Activated CD4-positive, alpha-beta memory T cell treated with anti-CD3 and anti-CD28 coated beads, Interleukin-2, amount 10 ng/mL, durations not matched to agents 7 days and 5 days (primary cell): ENCODE results near the gene INTS1. TPM values are rescaled to one million over a fixed set of nuclear protein-coding genes. Genes with fewer than 3 reads are reported as not detected.

ENCODE experiments used
- CTCF ChIA-PET: fragments of 350-600 bp; sonication (Branson Sonifier 250); formaldehyde crosslinking; loops from one replicate; lab custom pipeline; 2021; ENCODE audit warnings: antibody characterized with exemption, inconsistent platforms; lab: Charles Lee
- POLR2A ChIA-PET: fragments of 350-600 bp; sonication (Branson Sonifier 250); formaldehyde crosslinking; loops from one replicate; lab custom pipeline; 2021; ENCODE audit warnings: antibody characterized with exemption; lab: Charles Lee
- DNase-seq: peaks from one replicate; pipeline ENCODE4 v3.0.0-alpha.2; 2020
- H3K27ac Mint-ChIP-seq: one replicate; pipeline ENCODE4 v1.8.0; 2021; ENCODE audit warnings: mild to moderate bottlenecking, mixed read lengths
- H3K27me3 Mint-ChIP-seq: one replicate; pipeline ENCODE4 v1.8.0; 2021; ENCODE audit warnings: mixed read lengths
- H3K36me3 Mint-ChIP-seq: one replicate; pipeline ENCODE4 v1.8.0; 2021; ENCODE audit warnings: low read depth, mixed read lengths
- H3K4me1 Mint-ChIP-seq: one replicate; pipeline ENCODE4 v1.8.0; 2021; ENCODE audit warnings: mixed read lengths
- H3K4me3 Mint-ChIP-seq: one replicate; pipeline ENCODE4 v1.8.0; 2021; ENCODE audit warnings: mild to moderate bottlenecking, mixed read lengths
- H3K9me3 Mint-ChIP-seq: one replicate; pipeline ENCODE4 v1.8.0; 2021; ENCODE audit warnings: mixed read lengths
- total RNA-seq, 2 experiments: library from RNA; stranded (reverse); gene quantifications; one replicate each; pipeline ENCODE4 v1.2.3, GENCODE V29; 2021

INTS1 gene
- total RNA-seq, 2 experiments from 2014 or later = 79.2 to 87.5 TPM

DNA sequence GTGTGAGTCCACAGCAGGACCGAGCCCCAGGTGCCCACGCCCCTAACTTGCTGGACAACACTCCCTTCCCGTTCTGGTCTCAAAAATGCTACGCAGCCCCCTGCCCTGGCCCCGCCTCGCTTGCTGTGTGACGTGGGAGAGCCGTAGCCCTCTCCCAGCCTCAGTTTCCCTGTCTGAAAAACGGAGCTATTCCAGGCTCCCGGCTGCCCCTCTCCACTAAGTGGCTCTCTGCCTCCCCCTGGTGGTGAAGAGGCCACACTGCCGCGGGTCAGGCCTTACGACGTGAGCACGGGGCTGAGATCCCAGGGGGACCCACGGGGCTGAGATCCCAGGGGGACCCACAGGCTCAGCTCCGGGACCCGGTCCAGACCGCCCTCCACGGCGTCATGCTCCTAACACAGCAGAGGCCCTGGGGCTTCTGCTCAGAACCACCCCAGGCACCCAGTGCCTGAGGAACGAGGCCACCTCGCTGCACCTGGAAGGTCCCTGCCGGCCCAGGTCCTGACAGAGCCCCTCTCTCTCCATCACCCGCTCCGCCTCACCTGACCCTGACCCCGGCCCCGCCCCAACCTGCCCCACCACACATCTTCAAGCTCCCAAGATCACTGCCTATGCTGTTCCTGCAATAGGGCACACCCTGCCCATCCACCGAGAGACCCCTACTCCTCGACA lies 71.6 kb downstream of the INTS1 start:
- Mint-ChIP-seq H3K9me3 (no peaks in the 10 kb centered on the region), H3K4me3 (no peak overlapping the region), H3K27ac (no peak overlapping the region), H3K4me1 (peaks cover 3% of the 10 kb centered on the region), H3K36me3 (no peaks in the 10 kb centered on the region), H3K27me3 (peaks cover 2% of the 10 kb centered on the region)
- ChIA-PET CTCF (interaction anchor here (0.7 to 2.6 kb wide), 11 partner anchors 10 to 249 kb away, joined by 3 to 14 read pairs (median 4); no protein-coding TSS in a partner anchor), POLR2A (interaction anchor here (1.4 kb wide), 1 partner anchor 15 kb away, joined by 3 read pairs; no protein-coding TSS in a partner anchor)
- DNase-seq = peak; percentile 80

DNA sequence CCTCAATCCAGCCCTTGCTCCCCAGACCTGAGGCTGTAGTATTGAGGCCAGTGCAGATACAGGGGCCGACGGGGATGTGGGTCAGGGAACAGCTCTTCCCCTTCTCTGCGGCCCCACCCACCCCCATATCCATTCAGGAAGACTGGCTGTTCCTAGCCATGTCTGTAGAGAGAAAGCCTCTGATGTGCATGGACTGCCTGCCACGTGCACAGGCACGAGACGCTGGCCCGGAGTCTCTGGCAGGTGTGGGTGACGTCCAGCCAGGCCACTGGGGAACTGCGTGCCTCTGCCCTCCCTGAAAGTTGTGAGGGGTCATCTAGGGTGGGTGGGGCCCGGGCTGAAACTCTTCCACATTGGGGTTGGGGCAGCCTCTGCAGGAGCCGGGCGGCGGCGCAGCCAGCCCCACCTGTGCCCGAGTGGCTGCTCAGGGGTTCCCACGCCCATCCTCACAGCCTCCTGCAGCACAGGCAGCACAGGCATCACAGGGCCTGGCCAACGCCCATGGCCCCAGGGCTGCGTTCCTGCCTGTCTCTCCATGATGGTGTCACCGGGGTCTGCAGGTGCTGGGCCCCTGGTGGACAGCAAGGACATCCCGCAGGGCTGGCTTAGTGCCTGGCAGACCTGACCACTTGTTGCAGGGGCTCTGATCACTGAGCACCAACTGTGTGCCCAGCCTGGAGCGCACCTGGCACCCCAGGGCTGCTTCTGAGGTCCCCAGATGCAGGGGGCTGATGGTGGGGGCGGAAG lies 72.4 kb downstream of the INTS1 start:
- no peak overlapping the region for H3K27ac Mint-ChIP-seq
- ChIA-PET CTCF (interaction anchor here (0.7 to 2.6 kb wide), 11 partner anchors 9 to 240 kb away, joined by 3 to 14 read pairs (median 5); no protein-coding TSS in a partner anchor), POLR2A (interaction anchor here (1.4 kb wide), 1 partner anchor 14 kb away, joined by 3 read pairs; no protein-coding TSS in a partner anchor)
- DNase-seq = no peak
- no peaks in the 10 kb centered on the region for H3K36me3 Mint-ChIP-seq
- H3K9me3 Mint-ChIP-seq = no peaks in the 10 kb centered on the region
- H3K4me1 Mint-ChIP-seq = peaks cover 3% of the 10 kb centered on the region
- H3K4me3 Mint-ChIP-seq = no peak overlapping the region
- H3K27me3 Mint-ChIP-seq = peaks cover 2% of the 10 kb centered on the region

DNA sequence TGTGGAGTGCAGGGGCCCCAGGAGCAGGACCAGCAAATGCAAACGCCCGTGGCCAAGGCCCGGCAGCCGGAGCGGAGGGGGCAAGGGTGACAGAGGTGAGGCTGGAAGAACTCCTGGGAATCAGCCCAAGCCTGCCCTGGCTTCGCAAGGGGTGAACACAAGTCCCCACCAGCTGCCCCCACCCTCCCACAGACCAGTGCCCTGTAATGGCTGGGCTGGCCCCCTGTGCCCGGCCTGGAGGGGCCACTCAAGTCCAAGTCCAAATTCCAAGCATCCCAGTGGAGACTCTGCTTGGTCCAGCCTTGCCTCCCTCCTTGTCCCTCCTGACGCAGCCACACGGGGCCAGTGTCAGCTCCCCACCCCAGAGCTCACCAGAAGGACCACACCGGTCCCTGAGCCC lies 73.0 kb downstream of the INTS1 start:
- CTCF ChIA-PET = interaction anchor here (1.4 kb wide), 1 partner anchor 239 kb away, joined by 5 read pairs; no protein-coding TSS in a partner anchor
- Mint-ChIP-seq H3K27ac (no peak overlapping the region), H3K27me3 (peaks cover 2% of the 10 kb centered on the region), H3K9me3 (no peaks in the 10 kb centered on the region), H3K36me3 (no peaks in the 10 kb centered on the region), H3K4me1 (peaks cover 3% of the 10 kb centered on the region), H3K4me3 (no peak overlapping the region)
- no peak for DNase-seq
- POLR2A ChIA-PET = no interaction called here

DNA sequence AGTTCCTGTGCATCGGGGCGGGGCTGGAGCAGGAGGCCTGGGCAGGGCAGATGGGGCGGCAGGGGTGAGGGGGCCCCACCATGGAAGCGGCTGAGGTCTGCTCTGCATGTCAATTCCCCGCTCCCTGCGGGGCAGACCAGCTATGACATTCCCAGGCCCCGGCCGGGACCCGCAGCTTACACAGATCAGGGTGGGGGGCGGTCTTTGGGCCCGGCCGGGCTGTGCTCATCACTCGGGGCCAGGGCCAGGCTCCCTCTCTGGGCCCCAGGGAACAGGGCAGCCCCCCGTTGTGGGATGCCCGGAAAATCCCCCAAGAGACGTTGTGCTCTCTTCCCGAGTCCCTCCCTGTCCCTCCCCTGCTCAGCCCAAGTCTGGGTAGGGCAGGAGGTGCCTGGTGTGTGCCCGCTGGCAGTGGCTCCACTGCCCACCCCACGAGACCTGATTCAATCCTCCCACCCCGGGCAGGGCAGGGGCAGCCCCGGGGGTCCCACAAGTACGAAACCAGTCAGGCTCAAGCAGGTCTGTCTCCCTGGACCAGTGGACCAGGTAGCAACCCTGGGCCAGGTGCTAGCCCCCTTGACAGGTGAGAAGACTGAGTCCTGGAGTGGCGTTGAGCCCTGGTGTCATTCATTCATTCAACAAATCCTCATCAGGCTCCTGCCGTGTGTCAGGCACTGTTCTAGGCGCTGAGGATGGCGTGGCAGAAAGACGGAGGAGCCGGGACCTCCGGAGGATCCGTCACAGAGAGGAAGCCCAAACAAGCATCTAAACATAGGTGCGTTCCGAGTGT lies 73.9 kb downstream of the INTS1 start:
- CTCF ChIA-PET = interaction anchor here (1.4 to 2.7 kb wide), 3 partner anchors 12 to 238 kb away, joined by 5 to 6 read pairs (median 6); no protein-coding TSS in a partner anchor
- no peaks in the 10 kb centered on the region for H3K36me3 Mint-ChIP-seq
- no peaks in the 10 kb centered on the region for H3K9me3 Mint-ChIP-seq
- POLR2A ChIA-PET = no interaction called here
- H3K27ac Mint-ChIP-seq = no peak overlapping the region
- no peak for DNase-seq
- H3K4me3 Mint-ChIP-seq = no peak overlapping the region
- H3K4me1 Mint-ChIP-seq = peaks cover 3% of the 10 kb centered on the region
- H3K27me3 Mint-ChIP-seq = peaks cover 2% of the 10 kb centered on the region

DNA sequence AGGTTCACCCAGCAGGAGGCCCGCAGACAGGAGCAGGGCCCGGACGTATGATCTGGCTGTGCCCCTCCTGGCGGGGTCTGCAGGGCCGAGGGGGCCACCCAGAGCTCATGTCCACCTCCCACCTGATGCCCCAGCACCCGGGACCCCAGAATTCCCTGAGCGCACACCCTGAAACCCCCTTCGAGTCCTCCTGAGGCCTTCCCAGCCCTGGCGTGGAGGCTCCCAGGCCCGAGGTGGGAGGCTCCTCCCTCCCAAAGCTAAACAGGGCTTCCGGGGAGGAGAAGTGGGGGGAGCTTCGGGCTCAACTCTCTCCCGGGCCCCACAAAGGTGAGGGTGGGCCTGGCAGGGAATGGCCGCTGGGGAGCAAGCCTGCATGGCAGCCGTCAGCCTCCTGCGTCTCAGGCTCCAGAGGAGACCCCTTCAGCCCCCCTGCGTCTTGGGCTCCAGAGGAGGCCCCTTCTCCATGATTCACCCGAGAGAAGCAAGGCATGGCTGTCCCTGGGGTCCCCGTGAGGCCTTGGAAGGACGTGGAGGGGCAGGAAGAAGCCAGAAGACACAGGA lies 75.2 kb downstream of the INTS1 start:
- DNase-seq = no peak
- no peaks in the 10 kb centered on the region for H3K9me3 Mint-ChIP-seq
- ChIA-PET POLR2A (no interaction called here), CTCF (interaction anchor here (1.7 to 2.7 kb wide), 2 partner anchors 11 to 236 kb away, joined by 6 read pairs; no protein-coding TSS in a partner anchor)
- no peak overlapping the region for H3K27ac Mint-ChIP-seq
- H3K4me1 Mint-ChIP-seq = peaks cover 3% of the 10 kb centered on the region
- H3K4me3 Mint-ChIP-seq = no peak overlapping the region
- H3K36me3 Mint-ChIP-seq = no peaks in the 10 kb centered on the region
- peaks cover 7% of the 10 kb centered on the region for H3K27me3 Mint-ChIP-seq

DNA sequence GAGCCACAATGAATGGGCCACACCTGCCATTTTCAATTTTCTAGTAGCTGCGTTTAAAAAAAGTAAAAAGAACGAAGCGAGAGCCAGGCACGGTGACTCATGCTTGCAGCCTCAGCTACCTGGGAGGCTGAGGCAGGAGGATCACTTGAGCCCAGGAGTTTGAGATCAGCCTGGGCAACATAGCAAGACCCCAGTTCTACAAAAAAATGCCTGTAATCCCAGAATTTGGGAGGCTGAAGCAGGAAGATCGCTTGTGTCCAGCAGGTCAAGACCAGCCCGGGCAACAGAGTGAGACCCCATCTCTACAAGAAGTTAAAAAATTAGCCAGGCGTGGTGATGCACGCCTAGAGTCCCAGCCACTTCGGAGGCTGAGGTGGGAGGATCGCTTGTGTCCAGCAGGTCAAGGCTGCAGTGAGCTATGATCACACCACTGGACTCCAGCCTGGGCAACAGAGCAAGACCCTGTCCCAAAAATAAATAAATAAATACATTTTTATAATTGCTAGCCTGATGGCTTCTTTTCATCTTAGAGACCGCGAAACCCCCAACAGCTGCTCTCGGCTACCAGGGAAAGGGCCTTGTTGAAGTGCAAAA lies 77.0 kb downstream of the INTS1 start:
- Mint-ChIP-seq H3K36me3 (no peaks in the 10 kb centered on the region), H3K4me1 (no peaks in the 10 kb centered on the region), H3K27me3 (peaks cover 16% of the 10 kb centered on the region), H3K27ac (no peak overlapping the region), H3K4me3 (no peak overlapping the region), H3K9me3 (no peaks in the 10 kb centered on the region)
- no peak for DNase-seq
- ChIA-PET CTCF (no interaction called here), POLR2A (no interaction called here)

DNA sequence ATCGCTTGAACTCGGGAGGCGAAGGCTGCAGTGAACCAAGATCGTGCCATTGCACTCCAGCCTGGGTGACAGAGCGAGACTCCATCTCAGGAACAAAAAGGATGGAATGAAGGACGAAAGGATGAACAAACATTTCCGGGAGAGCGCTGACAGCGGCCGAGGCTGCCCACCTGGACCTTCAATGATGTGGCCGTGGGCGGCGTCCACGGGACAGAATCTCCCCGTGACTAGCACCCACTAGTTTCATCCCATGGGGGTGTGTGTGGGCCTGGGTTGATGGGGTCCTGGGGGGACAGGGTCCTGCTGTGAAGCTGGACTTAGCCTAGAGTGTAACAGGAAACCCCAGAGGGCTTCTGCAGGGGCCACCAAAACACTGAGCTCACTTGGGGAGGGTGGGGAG lies 77.7 kb downstream of the INTS1 start:
- Mint-ChIP-seq H3K36me3 (no peaks in the 10 kb centered on the region), H3K4me3 (no peak overlapping the region)
- CTCF ChIA-PET = no interaction called here

DNA sequence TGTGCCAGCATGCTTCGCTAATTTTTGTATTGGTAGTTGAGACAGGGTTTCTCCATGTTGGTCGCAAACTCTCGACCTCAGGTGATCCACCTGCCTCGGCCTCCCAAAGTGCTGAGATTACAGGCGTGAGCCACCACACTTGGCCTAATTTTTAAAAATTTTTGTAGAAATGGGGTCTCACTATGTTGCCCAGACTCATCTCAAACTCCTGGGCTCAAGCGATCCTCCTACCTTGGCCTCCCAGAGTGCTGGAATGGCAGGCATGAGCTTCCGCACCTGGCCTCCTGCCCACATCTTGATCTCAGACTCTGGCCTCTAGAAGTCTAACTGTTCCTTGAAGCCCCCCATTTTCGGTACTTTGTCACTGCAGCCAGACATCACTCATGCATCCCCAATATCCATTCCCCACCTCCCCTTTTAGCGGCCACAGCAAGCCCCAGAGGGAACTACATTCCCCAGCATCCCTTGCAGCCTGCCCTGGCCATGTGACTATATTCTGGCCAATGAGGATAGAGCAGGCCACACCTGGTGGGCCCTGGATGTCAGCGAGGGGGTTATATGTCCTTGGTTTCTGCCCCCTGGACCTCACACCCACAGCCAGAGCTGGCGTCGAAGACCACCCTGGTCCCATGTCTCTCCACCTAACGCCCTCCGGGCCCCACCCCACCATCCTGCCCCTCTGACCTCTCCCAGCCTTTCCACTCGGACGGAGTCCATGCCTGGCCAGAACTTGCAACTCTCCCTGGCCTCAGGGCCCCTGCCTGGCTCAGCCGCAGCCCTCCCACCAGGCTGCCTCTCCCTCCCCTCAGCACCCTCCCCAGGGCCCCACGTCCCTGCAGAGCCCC lies 78.7 kb downstream of the INTS1 start:
- Mint-ChIP-seq H3K27me3 (peaks cover 16% of the 10 kb centered on the region), H3K36me3 (no peaks in the 10 kb centered on the region), H3K4me1 (no peaks in the 10 kb centered on the region), H3K27ac (no peak overlapping the region), H3K9me3 (no peaks in the 10 kb centered on the region), H3K4me3 (no peak overlapping the region)
- CTCF ChIA-PET = no interaction called here
- no peak for DNase-seq
- POLR2A ChIA-PET = no interaction called here

More for the DNA sequence above, 77.7 kb downstream of the INTS1 start:
- Mint-ChIP-seq H3K27me3 (peaks cover 16% of the 10 kb centered on the region), H3K4me1 (no peaks in the 10 kb centered on the region), H3K27ac (no peak overlapping the region), H3K9me3 (no peaks in the 10 kb centered on the region)
- POLR2A ChIA-PET = no interaction called here
- no peak for DNase-seq

DNA sequence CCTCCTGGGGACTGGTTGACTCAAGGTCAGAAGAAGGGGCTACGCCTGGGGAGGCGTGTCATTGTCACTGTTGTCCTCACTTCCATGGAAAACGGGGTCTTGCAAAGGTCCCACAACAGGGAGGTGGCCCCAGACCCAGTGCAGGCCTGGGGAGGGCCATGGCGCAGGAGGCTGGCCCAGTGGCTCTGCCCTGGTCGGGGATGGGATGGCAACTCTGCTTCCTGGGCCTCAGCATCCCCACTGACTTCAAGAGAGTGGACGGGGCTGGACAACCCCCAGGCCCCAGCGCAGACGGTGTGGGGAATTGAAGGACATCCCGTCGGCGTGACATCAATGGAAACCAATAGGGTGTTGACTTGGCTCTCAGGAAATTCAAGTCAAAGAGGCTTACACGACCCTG lies 80.1 kb downstream of the INTS1 start:
- H3K27me3 Mint-ChIP-seq = peaks cover 18% of the 10 kb centered on the region
- no peak for DNase-seq
- peaks cover 2% of the 10 kb centered on the region for H3K4me1 Mint-ChIP-seq
- no peak overlapping the region for H3K27ac Mint-ChIP-seq
- ChIA-PET POLR2A (no interaction called here), CTCF (no interaction called here)
- H3K36me3 Mint-ChIP-seq = no peaks in the 10 kb centered on the region
- no peaks in the 10 kb centered on the region for H3K9me3 Mint-ChIP-seq
- no peak overlapping the region for H3K4me3 Mint-ChIP-seq

DNA sequence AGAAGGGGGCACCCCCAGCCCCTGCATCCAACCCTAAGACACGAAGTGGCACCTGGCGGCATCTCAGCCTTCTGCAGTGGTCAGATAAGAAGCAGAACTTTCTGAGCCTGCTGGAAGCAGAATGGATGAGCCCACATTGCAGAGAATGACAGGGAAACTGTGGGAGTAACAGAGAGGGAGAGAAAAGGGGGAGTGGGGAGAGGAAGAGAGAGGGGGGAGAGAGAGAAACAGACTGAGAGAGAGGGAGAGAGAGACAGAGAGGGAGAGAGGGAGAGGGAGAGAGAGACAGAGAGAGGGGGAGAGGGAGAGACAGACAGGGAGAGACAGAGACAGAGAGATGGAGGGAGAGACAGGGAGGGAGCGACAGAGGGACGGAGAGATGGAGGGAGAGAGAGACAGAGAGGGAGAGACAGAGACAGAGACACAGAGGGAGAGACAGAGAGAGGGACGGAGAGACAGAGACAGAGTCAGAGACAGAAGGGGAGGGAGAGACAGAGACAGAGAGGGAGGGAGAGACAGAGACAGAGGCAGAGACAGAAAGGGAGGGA lies 80.9 kb downstream of the INTS1 start:
- no peaks in the 10 kb centered on the region for H3K36me3 Mint-ChIP-seq
- no peak overlapping the region for H3K27ac Mint-ChIP-seq
- DNase-seq = no peak
- H3K9me3 Mint-ChIP-seq = no peaks in the 10 kb centered on the region
- H3K27me3 Mint-ChIP-seq = peaks cover 19% of the 10 kb centered on the region
- peaks cover 7% of the 10 kb centered on the region for H3K4me1 Mint-ChIP-seq
- POLR2A ChIA-PET = no interaction called here
- H3K4me3 Mint-ChIP-seq = no peak overlapping the region
- CTCF ChIA-PET = interaction anchor here (0.9 kb wide), 1 partner anchor 51 kb away, joined by 3 read pairs; no protein-coding TSS in a partner anchor

DNA sequence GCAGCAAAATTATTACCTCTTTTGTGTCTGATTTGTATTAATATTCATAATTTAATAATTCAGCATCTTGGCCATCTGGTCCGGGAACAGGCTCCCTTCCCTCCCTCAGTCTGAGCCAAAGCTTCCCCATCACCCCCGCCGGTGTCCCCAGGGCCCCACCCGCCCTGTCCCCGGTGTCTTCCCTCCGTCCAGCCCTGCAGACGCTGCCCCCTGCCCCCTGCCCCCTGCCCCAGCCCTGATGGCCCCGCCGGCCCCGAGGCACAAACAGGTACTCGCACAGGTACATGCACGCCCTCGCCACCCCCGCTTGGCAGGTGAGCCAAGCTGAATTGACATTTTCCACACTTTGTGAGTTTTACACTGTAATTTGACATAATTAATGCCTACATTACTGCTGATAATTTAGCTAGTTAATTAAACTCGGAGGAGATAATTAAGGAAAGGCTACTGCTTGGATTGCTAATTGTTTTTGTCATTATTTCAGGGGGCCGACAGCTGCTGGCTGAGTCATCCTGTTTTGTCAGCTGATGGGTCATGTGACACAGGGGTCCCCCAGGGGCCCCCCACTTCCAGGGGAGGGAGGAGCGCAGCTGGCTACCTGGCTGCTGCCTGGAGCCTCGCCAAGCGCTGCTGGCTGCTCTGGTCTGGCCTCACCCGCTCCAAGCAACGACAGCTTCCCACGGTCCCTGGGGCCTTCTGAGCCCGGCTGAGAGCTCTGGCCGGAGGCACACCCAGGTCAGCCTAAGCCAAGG lies 81.5 kb downstream of the INTS1 start:
- POLR2A ChIA-PET = interaction anchor here (0.7 kb wide), 1 partner anchor 13 kb away, joined by 3 read pairs; no protein-coding TSS in a partner anchor
- no peak for DNase-seq
- no peaks in the 10 kb centered on the region for H3K9me3 Mint-ChIP-seq
- no peaks in the 10 kb centered on the region for H3K36me3 Mint-ChIP-seq
- no peak overlapping the region for H3K4me3 Mint-ChIP-seq
- no peak overlapping the region for H3K27ac Mint-ChIP-seq
- H3K4me1 Mint-ChIP-seq = peaks cover 13% of the 10 kb centered on the region
- peaks cover 22% of the 10 kb centered on the region for H3K27me3 Mint-ChIP-seq
- CTCF ChIA-PET = interaction anchor here (0.9 to 1.0 kb wide), 2 partner anchors 10 to 52 kb away, joined by 3 to 5 read pairs; no protein-coding TSS in a partner anchor
